CD4-positive, alpha-beta T cell treated with Interleukin-12 subunit alpha and Interleukin-12 subunit beta, for 1 hour (primary cell): ENCODE results near the gene MAP3K20.
"Not testable (repeated sequence)": the region's sequence is repeated elsewhere in the genome, so short reads cannot be mapped to it uniquely, and the experiment has no call there.

Source experiments
- DNase-seq: peaks from one replicate; pipeline ENCODE4 v3.0.0-alpha.2; 2020

MAP3K20 gene

GRCh38 chr2:173207124-173207523 lies 131.5 kb downstream of the MAP3K20 start:
- not testable (repeated sequence) for DNase-seq

GRCh38 chr2:173210270-173211196 lies 134.9 kb downstream of the MAP3K20 start:
- peak; percentile 59 for DNase-seq

- no peak for DNase-seq
These were observed 137.5 kb downstream of the MAP3K20 start for GRCh38 chr2:173213181-173213580.

GRCh38 chr2:173214213-173214612 lies 138.6 kb downstream of the MAP3K20 start:
- DNase-seq, result no peak

- no peak for DNase-seq
These were observed 139.7 kb downstream of the MAP3K20 start for GRCh38 chr2:173215316-173215715.

GRCh38 chr2:173216051-173216450 lies 140.4 kb downstream of the MAP3K20 start:
- no peak for DNase-seq

- no peak for DNase-seq
These were observed 141.0 kb downstream of the MAP3K20 start for GRCh38 chr2:173216668-173217067.

- no peak for DNase-seq
These were observed 141.6 kb downstream of the MAP3K20 start for GRCh38 chr2:173217116-173217840.

- DNase-seq, result no peak
These were observed 142.8 kb downstream of the MAP3K20 start for GRCh38 chr2:173218326-173219056.

- DNase-seq, result no peak
These were observed 145.6 kb downstream of the MAP3K20 start for GRCh38 chr2:173221132-173221695.

GRCh38 chr2:173221937-173222594 lies 146.4 kb downstream of the MAP3K20 start:
- no peak for DNase-seq

- no peak for DNase-seq
These were observed 148.2 kb downstream of the MAP3K20 start for GRCh38 chr2:173223871-173224270.

- DNase-seq, result no peak
These were observed 151.5 kb downstream of the MAP3K20 start for GRCh38 chr2:173226899-173227698.

GRCh38 chr2:173229086-173229485 lies 153.4 kb downstream of the MAP3K20 start:
- DNase-seq, result no peak

GRCh38 chr2:173230181-173230580 lies 154.5 kb downstream of the MAP3K20 start:
- no peak for DNase-seq

- DNase-seq, result no peak
These were observed 155.4 kb downstream of the MAP3K20 start for GRCh38 chr2:173231042-173231441.

- DNase-seq, result no peak
These were observed 155.8 kb downstream of the MAP3K20 start for GRCh38 chr2:173231465-173231864.

GRCh38 chr2:173232956-173233744 lies 157.5 kb downstream of the MAP3K20 start:
- no peak for DNase-seq

- no peak for DNase-seq
These were observed 160.5 kb downstream of the MAP3K20 start for GRCh38 chr2:173235947-173236803.

GRCh38 chr2:173238385-173238784 lies 162.7 kb downstream of the MAP3K20 start:
- DNase-seq, result no peak
